ENCODE measurements around the gene CSMD2. TPM values are rescaled to one million over a fixed set of nuclear protein-coding genes. Genes with fewer than 3 reads are reported as not detected.

The CSMD2 gene
- total RNA-seq, 1 experiment from 2014 or later = 13.2 TPM

DNA sequence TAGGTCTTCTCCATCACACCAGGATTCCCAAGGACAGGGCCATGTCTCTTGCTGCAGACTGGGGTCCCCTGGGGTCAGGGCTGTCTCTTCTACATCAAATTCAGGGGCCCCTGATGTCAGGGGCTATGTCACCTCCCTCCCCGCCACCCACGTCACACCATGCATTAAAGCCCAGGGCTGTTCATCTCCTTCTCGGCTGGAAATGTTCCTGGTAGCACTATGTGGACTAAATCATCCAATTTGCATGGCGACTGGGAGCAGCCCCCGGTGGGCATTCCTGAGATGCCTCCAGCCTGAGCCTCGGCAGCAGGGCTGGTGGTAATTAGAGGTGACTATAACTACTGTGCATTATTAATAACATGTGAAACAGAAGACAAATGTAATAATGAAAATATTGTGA, 452.8 kb downstream of the CSMD2 start:
- Mint-ChIP-seq H3K4me3 (no peak overlapping the region), H3K27me3 (ENCODE audit: low read depth) (no peaks in the 10 kb centered on the region), H3K4me1 (no peaks in the 10 kb centered on the region), H3K9me3 (no peaks in the 10 kb centered on the region), H3K27ac (no peak overlapping the region), H3K36me3 (peaks cover 20% of the 10 kb centered on the region)
- POLR2A ChIA-PET = no interaction called here
- CTCF ChIA-PET = interaction anchor here (1.4 kb wide), 1 partner anchor 79 kb away, joined by 5 read pairs; no protein-coding TSS in a partner anchor
- no peak for DNase-seq (ENCODE audit: low spot score)
- peak; percentile 20; the same call in 1 of the 2 replicates for ATAC-seq
- TF ChIP-seq NFE2L1 (CRISPR knock-in tag; IDR thresholded peaks at IDR 0.05) = no peak
- no peak for TF ChIP-seq ZNF423 (CRISPR knock-in tag; IDR thresholded peaks at IDR 0.05)
- no peak for TF ChIP-seq E2F4 (CRISPR knock-in tag; IDR thresholded peaks at IDR 0.05; ENCODE audit: borderline replicate concordance, low read depth)
- TF ChIP-seq JAZF1 (CRISPR knock-in tag; IDR thresholded peaks at IDR 0.05) = no peak
- no peak for TF ChIP-seq CREB1 (CRISPR knock-in tag; IDR thresholded peaks at IDR 0.05)
- no peak for TF ChIP-seq ZNF138 (CRISPR knock-in tag; conservative IDR thresholded peaks at IDR 0.05)
- no peak for TF ChIP-seq ZNF396 (CRISPR knock-in tag; IDR thresholded peaks at IDR 0.05; ENCODE audit: borderline replicate concordance)
- TF ChIP-seq GABPB1 (CRISPR knock-in tag; IDR thresholded peaks at IDR 0.05) = no peak
- TF ChIP-seq, protein P1, sequence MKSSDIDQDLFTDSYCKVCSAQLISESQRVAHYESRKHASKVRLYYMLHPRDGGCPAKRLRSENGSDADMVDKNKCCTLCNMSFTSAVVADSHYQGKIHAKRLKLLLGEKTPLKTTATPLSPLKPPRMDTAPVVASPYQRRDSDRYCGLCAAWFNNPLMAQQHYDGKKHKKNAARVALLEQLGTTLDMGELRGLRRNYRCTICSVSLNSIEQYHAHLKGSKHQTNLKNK (CRISPR knock-in tag; IDR thresholded peaks at IDR 0.05) = no peak
- TF ChIP-seq, protein P2, sequence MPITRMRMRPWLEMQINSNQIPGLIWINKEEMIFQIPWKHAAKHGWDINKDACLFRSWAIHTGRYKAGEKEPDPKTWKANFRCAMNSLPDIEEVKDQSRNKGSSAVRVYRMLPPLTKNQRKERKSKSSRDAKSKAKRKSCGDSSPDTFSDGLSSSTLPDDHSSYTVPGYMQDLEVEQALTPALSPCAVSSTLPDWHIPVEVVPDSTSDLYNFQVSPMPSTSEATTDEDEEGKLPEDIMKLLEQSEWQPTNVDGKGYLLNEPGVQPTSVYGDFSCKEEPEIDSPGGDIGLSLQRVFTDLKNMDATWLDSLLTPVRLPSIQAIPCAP (CRISPR knock-in tag; IDR thresholded peaks at IDR 0.05) = no peak
- TF ChIP-seq CREM (CRISPR knock-in tag; IDR thresholded peaks at IDR 0.05) = no peak
- TF ChIP-seq, protein P3, sequence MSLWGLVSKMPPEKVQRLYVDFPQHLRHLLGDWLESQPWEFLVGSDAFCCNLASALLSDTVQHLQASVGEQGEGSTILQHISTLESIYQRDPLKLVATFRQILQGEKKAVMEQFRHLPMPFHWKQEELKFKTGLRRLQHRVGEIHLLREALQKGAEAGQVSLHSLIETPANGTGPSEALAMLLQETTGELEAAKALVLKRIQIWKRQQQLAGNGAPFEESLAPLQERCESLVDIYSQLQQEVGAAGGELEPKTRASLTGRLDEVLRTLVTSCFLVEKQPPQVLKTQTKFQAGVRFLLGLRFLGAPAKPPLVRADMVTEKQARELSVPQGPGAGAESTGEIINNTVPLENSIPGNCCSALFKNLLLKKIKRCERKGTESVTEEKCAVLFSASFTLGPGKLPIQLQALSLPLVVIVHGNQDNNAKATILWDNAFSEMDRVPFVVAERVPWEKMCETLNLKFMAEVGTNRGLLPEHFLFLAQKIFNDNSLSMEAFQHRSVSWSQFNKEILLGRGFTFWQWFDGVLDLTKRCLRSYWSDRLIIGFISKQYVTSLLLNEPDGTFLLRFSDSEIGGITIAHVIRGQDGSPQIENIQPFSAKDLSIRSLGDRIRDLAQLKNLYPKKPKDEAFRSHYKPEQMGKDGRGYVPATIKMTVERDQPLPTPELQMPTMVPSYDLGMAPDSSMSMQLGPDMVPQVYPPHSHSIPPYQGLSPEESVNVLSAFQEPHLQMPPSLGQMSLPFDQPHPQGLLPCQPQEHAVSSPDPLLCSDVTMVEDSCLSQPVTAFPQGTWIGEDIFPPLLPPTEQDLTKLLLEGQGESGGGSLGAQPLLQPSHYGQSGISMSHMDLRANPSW (CRISPR knock-in tag; conservative IDR thresholded peaks at IDR 0.05; ENCODE audit: low read depth) = no peak
- TF ChIP-seq MLX (CRISPR knock-in tag; IDR thresholded peaks at IDR 0.05) = no peak
- no peak for TF ChIP-seq ELF4 (CRISPR knock-in tag; IDR thresholded peaks at IDR 0.05; ENCODE audit: low read depth)
- no peak for TF ChIP-seq ATF2 (CRISPR knock-in tag; IDR thresholded peaks at IDR 0.05; ENCODE audit: borderline replicate concordance, low read depth)
- no peak for TF ChIP-seq NR3C1 (CRISPR knock-in tag; conservative IDR thresholded peaks at IDR 0.05; ENCODE audit: low read depth)
- no peak for TF ChIP-seq ZNF532 (CRISPR knock-in tag; IDR thresholded peaks at IDR 0.05; ENCODE audit: borderline replicate concordance)
- no peak for TF ChIP-seq SP1 (CRISPR knock-in tag; conservative IDR thresholded peaks at IDR 0.05)
- TF ChIP-seq AFF4 (CRISPR knock-in tag; IDR thresholded peaks at IDR 0.05; ENCODE audit: borderline replicate concordance) = no peak

All from WTC11 (cell line).